Measurements from ENCODE around the gene ACOT11.
A peak's percentile ranks its signal among the peaks of the same experiment; 100 is the strongest.

Gene ACOT11

GRCh38 chr1:54583307-54583686, 35.3 kb downstream of the ACOT11 start:
- no peaks in the 10 kb centered on the region for H3K36me3 ChIP-seq
- no peak for DNase-seq
- no peaks in the 10 kb centered on the region for H3K9me3 ChIP-seq (ENCODE audit: severe bottlenecking)
- TF ChIP-seq CTCF (IDR thresholded peaks at IDR 0.05; ENCODE audit: low read depth, low read length), result no peak
- H3K27ac ChIP-seq, result no peak overlapping the region
- no peak overlapping the region for H3K4me3 ChIP-seq (ENCODE audit: low read depth, low read length)
- H3K27me3 ChIP-seq (ENCODE audit: insufficient read depth, low read depth, severe bottlenecking), result no peaks in the 10 kb centered on the region

DNA sequence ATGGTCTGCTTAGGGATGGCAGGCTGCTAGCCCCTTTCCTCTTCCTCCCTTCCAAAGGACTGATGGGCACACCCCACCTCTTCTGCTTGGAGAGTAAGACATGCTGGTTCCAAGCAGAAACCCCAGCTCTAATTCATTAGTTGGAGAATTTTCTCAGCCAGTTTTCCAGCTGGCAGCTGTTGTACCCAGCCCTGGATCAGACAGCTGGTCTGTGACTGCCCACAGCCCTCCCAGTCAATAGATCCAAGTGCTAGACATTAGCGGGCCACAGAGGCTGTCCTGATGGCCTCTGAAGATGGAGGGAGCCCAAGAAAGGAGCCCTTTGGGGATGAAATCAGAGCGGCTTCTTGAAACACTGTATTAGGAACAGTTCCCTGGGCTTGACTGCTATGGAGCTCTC, 35.8 kb downstream of the ACOT11 start:
- DNase-seq, result no peak
- H3K27me3 ChIP-seq (ENCODE audit: insufficient read depth, low read depth, severe bottlenecking), result no peaks in the 10 kb centered on the region
- no peaks in the 10 kb centered on the region for H3K36me3 ChIP-seq
- 0 out of 2 replicates have a peak overlapping the region, but pooled peaks have one; percentile 16 for H3K27ac ChIP-seq
- no peak overlapping the region for H3K4me3 ChIP-seq (ENCODE audit: low read depth, low read length)
- no peaks in the 10 kb centered on the region for H3K9me3 ChIP-seq (ENCODE audit: severe bottlenecking)
- no peak for TF ChIP-seq CTCF (IDR thresholded peaks at IDR 0.05; ENCODE audit: low read depth, low read length)

DNA sequence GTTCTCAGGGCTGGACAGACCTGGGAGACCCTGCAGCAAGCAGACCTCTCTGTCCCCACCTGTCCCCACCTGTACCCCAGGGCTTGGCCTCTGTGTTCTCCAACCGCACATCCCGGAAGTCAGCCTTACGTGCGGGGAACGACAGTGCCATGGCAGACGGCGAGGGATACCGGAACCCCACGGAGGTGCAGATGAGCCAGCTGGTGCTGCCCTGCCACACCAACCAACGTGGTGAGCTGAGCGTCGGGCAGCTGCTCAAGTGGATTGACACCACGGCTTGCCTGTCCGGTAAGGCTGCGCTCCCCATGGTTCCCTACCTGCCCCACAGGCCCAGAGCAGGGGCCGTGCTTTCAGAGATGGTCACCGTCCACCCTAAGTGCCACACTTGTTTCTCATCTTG, 36.5 kb downstream of the ACOT11 start:
- no peak for TF ChIP-seq CTCF (IDR thresholded peaks at IDR 0.05; ENCODE audit: low read depth, low read length)
- Histone ChIP-seq H3K27ac (no peak overlapping the region), H3K36me3 (no peaks in the 10 kb centered on the region), H3K27me3 (ENCODE audit: insufficient read depth, low read depth, severe bottlenecking) (no peaks in the 10 kb centered on the region), H3K9me3 (ENCODE audit: severe bottlenecking) (no peaks in the 10 kb centered on the region), H3K4me3 (ENCODE audit: low read depth, low read length) (no peak overlapping the region)
- no peak for DNase-seq

DNA sequence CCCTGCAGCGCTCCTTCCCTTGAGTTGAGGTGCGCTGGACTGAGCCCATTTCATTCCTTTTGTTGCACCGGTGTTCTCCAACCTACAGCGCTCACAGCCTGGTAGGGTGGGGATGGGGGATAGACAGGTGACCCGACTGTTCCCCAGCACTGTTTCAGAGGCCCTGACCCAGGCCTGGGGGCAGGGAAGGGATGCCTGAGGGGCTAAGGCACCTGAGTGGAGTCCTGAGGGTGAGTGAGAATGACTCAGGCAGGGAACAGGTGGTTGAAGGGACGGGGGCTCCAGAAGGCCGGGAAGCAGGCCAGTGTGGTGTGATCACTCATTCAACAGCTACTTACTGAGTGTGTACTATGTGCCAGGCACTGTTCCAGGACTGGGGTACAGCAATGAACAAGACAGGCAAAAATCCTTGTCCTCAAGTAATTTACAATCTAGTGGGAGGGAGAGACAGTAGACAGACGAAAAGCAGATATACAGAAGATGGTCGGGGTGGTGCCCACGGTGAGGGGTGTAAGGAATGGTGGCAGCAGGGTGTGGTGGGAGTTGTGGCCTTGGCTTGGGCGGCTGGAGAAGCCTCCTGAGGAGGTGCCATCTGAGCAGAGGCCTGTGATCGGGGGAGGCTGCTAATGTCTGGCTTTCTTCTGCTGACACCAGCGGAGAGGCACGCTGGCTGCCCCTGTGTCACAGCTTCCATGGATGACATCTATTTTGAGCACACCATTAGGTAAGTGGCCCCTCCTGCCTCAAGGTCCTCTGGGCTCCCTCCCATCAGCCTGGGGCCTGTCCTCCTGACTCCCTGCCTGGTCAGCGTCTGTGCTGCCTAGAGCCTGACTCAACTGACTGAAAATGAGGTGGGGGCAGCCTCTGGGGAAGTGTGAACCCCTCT, 37.4 kb downstream of the ACOT11 start:
- Histone ChIP-seq H3K27me3 (ENCODE audit: insufficient read depth, low read depth, severe bottlenecking) (no peaks in the 10 kb centered on the region), H3K4me3 (ENCODE audit: low read depth, low read length) (no peak overlapping the region), H3K27ac (no peak overlapping the region), H3K9me3 (ENCODE audit: severe bottlenecking) (no peaks in the 10 kb centered on the region), H3K36me3 (no peaks in the 10 kb centered on the region)
- TF ChIP-seq CTCF (IDR thresholded peaks at IDR 0.05; ENCODE audit: low read depth, low read length), result no peak
- no peak for DNase-seq

GRCh38 chr1:54588377-54588776, 40.3 kb downstream of the ACOT11 start:
- H3K36me3 ChIP-seq, result no peaks in the 10 kb centered on the region; the same call in 1 of the 2 replicates
- no peaks in the 10 kb centered on the region for H3K27me3 ChIP-seq (ENCODE audit: insufficient read depth, low read depth, severe bottlenecking)
- no peak for TF ChIP-seq CTCF (IDR thresholded peaks at IDR 0.05; ENCODE audit: low read depth, low read length)
- no peaks in the 10 kb centered on the region for H3K9me3 ChIP-seq (ENCODE audit: severe bottlenecking)
- H3K4me3 ChIP-seq (ENCODE audit: low read depth, low read length), result no peak overlapping the region
- H3K27ac ChIP-seq, result no peak overlapping the region
- DNase-seq, result no peak
